Measurements from ENCODE around the gene PALS1.

PALS1 gene

DNA sequence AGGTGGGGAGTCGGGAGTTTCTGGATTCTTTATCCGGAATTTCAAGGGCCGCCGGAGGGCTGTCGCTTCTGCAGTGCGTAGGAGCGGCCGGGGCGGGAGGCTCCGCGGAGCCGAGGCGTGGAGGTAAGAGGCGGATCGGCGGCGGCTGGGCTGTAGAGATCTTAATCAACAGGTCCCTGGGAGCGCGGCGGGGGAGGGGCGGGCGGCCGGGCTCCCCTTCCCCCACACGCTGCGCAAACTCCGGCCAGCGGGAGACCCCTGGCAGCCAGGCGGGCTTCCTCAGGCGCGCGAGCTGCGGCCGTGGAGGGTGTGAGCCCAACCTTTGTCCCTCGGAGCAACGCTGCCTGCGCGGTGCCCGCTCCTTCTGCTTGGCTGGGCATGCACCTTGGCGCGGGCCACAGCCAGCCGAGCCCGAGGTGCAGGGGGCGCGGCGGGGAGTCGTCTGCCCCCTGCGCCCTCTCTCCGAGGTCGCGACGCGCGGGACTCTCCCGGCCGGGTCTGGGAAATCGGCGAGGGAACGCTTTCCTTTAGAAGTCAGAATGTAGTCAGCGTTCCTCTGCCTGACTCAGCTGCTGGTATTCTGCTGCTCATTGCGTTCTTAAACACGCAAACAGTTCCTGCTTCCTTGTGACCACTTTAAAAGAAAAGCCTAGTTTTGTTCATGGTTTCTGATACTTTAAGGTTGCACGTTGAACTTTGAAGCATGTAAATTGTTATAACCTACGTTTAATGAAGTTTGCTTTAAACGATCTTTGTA is at the start of gene PALS1:
Gene PALS1, plus strand, starts transcription at position 25 of the 757 bp plus-strand sequence. CDS start 37,736 bp downstream, outside the sequence.
- TF ChIP-seq, protein P1, sequence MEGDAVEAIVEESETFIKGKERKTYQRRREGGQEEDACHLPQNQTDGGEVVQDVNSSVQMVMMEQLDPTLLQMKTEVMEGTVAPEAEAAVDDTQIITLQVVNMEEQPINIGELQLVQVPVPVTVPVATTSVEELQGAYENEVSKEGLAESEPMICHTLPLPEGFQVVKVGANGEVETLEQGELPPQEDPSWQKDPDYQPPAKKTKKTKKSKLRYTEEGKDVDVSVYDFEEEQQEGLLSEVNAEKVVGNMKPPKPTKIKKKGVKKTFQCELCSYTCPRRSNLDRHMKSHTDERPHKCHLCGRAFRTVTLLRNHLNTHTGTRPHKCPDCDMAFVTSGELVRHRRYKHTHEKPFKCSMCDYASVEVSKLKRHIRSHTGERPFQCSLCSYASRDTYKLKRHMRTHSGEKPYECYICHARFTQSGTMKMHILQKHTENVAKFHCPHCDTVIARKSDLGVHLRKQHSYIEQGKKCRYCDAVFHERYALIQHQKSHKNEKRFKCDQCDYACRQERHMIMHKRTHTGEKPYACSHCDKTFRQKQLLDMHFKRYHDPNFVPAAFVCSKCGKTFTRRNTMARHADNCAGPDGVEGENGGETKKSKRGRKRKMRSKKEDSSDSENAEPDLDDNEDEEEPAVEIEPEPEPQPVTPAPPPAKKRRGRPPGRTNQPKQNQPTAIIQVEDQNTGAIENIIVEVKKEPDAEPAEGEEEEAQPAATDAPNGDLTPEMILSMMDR (IDR thresholded peaks at IDR 0.05; ENCODE audit: low read depth, low read length, missing control alignments), result no peak
- peak; percentile 26 for DNase-seq (ENCODE audit: low read depth)
- H3K4me3 ChIP-seq (ENCODE audit: low read depth, low read length), result peak within 1 kb of the TSS; percentile 69

DNA sequence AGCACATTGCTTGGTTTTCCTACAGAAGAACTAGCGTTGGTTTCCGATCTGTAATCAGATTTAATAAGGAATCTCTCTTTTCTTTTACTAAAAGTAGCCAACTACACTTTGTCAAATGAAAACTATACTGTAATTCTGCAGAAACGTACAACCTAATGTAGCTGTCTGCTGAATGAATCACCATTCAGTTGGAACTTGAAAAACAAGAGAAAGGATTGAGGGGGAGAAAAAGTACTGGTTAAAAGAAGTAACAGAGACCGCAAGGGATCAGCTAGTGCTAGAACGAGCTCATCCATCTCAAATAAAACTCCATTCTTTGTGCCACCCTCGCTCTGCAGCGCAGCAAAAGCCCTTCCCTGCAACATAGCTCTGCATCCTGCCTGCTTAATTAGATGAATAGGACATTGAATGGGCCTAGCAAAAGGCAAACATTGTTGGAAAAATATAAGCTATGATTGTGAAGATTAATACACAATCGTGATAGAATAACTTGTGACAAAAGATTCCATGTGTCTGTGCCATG is 49.4 kb upstream of the PALS1 start:
- no peak overlapping the region for H3K4me3 ChIP-seq (ENCODE audit: low read depth, low read length)
- no peak for DNase-seq (ENCODE audit: low read depth)
- TF ChIP-seq, protein P1 (IDR thresholded peaks at IDR 0.05; ENCODE audit: low read depth, low read length, missing control alignments), result no peak

DNA sequence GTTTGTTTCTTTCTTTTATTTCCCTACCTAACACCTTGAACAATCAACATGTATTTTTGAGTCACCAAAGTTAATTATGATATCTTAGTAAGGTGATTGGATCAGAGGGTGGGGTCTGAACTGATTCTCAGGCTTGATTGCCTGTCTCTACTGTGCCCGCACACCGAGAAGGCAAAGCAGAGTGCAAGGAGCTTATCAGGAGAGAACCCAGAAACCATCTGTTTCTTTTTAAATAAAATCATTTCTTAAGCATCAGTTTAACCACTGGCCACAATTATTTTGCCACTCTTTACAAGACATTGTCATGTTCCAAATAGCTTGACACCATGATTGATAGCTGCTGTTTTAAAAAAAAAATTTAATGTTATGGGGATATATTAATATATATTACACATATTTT is 48.9 kb upstream of the PALS1 start:
- TF ChIP-seq, protein P1 (IDR thresholded peaks at IDR 0.05; ENCODE audit: low read depth, low read length, missing control alignments), result no peak
- H3K4me3 ChIP-seq (ENCODE audit: low read depth, low read length), result no peak overlapping the region
- no peak for DNase-seq (ENCODE audit: low read depth)

DNA sequence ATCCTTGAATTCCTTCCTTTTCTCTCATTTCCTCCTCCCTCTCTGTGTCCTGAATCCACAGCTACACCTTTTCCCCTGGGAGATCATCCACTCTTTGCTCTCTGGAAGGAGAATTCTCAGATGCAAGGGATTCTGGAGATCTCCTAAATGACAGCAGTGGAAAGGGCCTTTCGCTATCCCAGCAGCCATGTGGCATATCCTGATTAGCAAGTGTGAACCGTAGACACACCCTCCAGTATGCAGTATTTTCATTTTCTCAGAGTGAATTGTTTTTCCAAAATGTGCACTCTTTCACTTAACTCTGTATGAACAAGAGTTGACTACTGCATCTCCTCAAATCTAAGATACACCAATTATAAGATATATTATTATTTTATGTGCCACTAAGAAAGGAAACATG is 46.0 kb upstream of the PALS1 start:
- H3K4me3 ChIP-seq (ENCODE audit: low read depth, low read length), result no peak overlapping the region
- no peak for DNase-seq (ENCODE audit: low read depth)
- TF ChIP-seq, protein P1 (IDR thresholded peaks at IDR 0.05; ENCODE audit: low read depth, low read length, missing control alignments), result no peak

DNA sequence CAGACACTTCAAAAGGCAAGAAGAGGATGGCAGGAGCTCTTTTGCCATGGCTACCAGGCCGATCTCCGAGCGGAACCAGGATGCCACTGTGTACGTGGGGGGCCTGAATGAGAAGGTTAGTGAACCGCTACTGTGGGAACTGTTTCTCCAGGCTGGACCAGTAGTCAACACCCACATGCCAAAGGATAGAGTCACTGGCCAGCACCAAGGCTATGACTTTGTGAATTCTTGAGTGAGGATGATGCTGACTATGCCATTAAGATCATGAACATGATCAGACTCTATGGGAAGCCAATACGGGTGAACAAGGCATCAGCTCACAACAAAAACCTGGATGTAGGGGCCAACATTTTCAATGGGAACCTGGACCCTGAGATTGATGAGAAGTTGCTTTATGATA is 42.2 kb upstream of the PALS1 start:
- TF ChIP-seq, protein P1 (IDR thresholded peaks at IDR 0.05; ENCODE audit: low read depth, low read length, missing control alignments), result no peak
- no peak for DNase-seq (ENCODE audit: low read depth)
- no peak overlapping the region for H3K4me3 ChIP-seq (ENCODE audit: low read depth, low read length)

DNA sequence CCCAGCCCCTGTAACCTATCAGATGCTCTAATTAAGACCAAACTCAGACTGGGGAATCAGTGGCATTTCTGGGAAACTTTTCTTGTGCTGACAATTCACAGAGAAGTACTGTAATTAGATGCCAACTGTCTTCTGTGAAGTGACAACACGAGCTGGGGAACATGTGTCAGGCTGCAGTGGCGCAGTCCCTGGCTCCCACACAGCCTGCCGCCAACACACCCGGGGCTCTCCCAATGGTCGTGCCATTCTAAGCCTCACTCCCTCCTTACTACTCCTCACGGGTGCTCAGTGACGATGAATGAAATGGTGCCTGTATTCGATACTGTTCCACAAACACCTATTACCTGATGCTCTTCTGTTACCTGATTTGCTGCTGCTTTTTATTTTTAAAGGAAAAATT is 33.4 kb upstream of the PALS1 start:
- H3K4me3 ChIP-seq (ENCODE audit: low read depth, low read length), result no peak overlapping the region
- TF ChIP-seq, protein P1 (IDR thresholded peaks at IDR 0.05; ENCODE audit: low read depth, low read length, missing control alignments), result no peak
- no peak for DNase-seq (ENCODE audit: low read depth)

DNA sequence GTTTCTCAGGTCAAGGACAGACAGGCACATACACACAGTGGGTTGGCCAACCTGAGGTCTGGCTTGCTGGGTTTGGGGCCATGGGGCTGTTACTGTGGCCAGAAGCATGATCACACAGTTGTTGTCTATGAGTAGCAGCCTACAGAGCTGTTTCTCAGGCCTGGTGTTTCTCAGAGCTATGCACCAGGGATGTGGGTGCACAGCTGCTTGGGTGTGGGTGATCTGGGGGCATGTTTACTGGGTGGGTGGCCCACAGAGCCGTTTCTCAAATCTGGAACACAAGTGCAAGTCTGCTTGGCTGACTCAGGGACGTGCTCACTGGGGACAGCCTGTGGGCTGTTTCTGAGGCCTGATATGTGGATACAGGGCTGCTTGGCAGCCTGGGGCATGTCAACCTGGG is 23.1 kb upstream of the PALS1 start:
- TF ChIP-seq, protein P1 (IDR thresholded peaks at IDR 0.05; ENCODE audit: low read depth, low read length, missing control alignments), result no peak
- no peak for DNase-seq (ENCODE audit: low read depth)
- no peak overlapping the region for H3K4me3 ChIP-seq (ENCODE audit: low read depth, low read length)
